Gastroesophageal sphincter (tissue), 3 donors: ENCODE results near the gene HMG20A.

Experiments used
- CTCF ChIP-seq, 4 experiments: fragments of 200-600 bp in 2 of 4; fragments of 450-650 bp in 2 of 4; sonication (generic) in 1 of 4; IDR thresholded peaks; one replicate each; pipeline ENCODE4 v1.5.1; 2017 to 2019; ENCODE audit warnings: antibody characterized with exemption in 4 of 4, mild to moderate bottlenecking in 2 of 4, moderate library complexity in 2 of 4
- POLR2A ChIP-seq, 2 donors: fragments of 450-650 bp; IDR thresholded peaks; one replicate each; pipeline ENCODE4 v1.6.1; 2017; ENCODE audit warnings: antibody characterized with exemption in 2 of 2, mild to moderate bottlenecking in 2 of 2, moderate library complexity in 1 of 2
- POLR2AphosphoS5 ChIP-seq: sonication (generic); formaldehyde crosslinking; IDR thresholded peaks from one replicate; pipeline ENCODE4 v1.6.1; 2017; ENCODE audit warnings: antibody characterized with exemption

GRCh38 chr15:77459031-77459430, 38.3 kb downstream of the HMG20A start:
- no peak for TF ChIP-seq CTCF (IDR thresholded peaks at IDR 0.05)
- no peak for TF ChIP-seq POLR2A (IDR thresholded peaks at IDR 0.05)
- no peak for TF ChIP-seq POLR2AphosphoS5
